Measurements from ENCODE around the gene PRKG1.

The PRKG1 gene

GRCh38 chr10:51624013-51624412 is 549.7 kb downstream of the PRKG1 start:
- no peak for DNase-seq

- DNase-seq, result no peak
Measured at GRCh38 chr10:51629934-51630639, 555.8 kb downstream of the PRKG1 start.

GRCh38 chr10:51630640-51631005 is 556.3 kb downstream of the PRKG1 start:
- DNase-seq, result no peak

GRCh38 chr10:51635436-51635835 is 561.1 kb downstream of the PRKG1 start:
- no peak for DNase-seq

- no peak for DNase-seq
Measured at GRCh38 chr10:51638211-51638610, 563.9 kb downstream of the PRKG1 start.

GRCh38 chr10:51638737-51639136 is 564.5 kb downstream of the PRKG1 start:
- DNase-seq, result no peak

GRCh38 chr10:51640120-51640819 is 566.0 kb downstream of the PRKG1 start:
- no peak for DNase-seq

GRCh38 chr10:51642581-51642980 is 568.3 kb downstream of the PRKG1 start:
- DNase-seq, result no peak

- no peak for DNase-seq
Measured at GRCh38 chr10:51643734-51644133, 569.4 kb downstream of the PRKG1 start.

GRCh38 chr10:51649064-51649463 is 574.8 kb downstream of the PRKG1 start:
- DNase-seq, result no peak

GRCh38 chr10:51651063-51651462 is 576.8 kb downstream of the PRKG1 start:
- DNase-seq, result no peak

- no peak for DNase-seq
Measured at GRCh38 chr10:51653025-51653424, 578.7 kb downstream of the PRKG1 start.

- DNase-seq, result no peak
Measured at GRCh38 chr10:51654918-51655317, 580.6 kb downstream of the PRKG1 start.

GRCh38 chr10:51656503-51656902 is 582.2 kb downstream of the PRKG1 start:
- DNase-seq, result no peak

GRCh38 chr10:51658000-51658399 is 583.7 kb downstream of the PRKG1 start:
- no peak for DNase-seq

GRCh38 chr10:51659344-51659743 is 585.1 kb downstream of the PRKG1 start:
- DNase-seq, result no peak

- no peak for DNase-seq
Measured at GRCh38 chr10:51663086-51663485, 588.8 kb downstream of the PRKG1 start.

GRCh38 chr10:51666456-51666855 is 592.2 kb downstream of the PRKG1 start:
- DNase-seq, result no peak

GRCh38 chr10:51667678-51668335 is 593.5 kb downstream of the PRKG1 start:
- DNase-seq, result no peak

- DNase-seq, result no peak
Measured at GRCh38 chr10:51668336-51668689, 594.0 kb downstream of the PRKG1 start.

- no peak for DNase-seq
Measured at GRCh38 chr10:51669041-51669440, 594.8 kb downstream of the PRKG1 start.

- no peak for DNase-seq
Measured at GRCh38 chr10:51672039-51672535, 597.8 kb downstream of the PRKG1 start.

GRCh38 chr10:51675088-51675487 is 600.8 kb downstream of the PRKG1 start:
- no peak for DNase-seq

- DNase-seq, result no peak
Measured at GRCh38 chr10:51679841-51680240, 605.6 kb downstream of the PRKG1 start.
